Measurements from ENCODE around the gene C1QTNF5.

DNA sequence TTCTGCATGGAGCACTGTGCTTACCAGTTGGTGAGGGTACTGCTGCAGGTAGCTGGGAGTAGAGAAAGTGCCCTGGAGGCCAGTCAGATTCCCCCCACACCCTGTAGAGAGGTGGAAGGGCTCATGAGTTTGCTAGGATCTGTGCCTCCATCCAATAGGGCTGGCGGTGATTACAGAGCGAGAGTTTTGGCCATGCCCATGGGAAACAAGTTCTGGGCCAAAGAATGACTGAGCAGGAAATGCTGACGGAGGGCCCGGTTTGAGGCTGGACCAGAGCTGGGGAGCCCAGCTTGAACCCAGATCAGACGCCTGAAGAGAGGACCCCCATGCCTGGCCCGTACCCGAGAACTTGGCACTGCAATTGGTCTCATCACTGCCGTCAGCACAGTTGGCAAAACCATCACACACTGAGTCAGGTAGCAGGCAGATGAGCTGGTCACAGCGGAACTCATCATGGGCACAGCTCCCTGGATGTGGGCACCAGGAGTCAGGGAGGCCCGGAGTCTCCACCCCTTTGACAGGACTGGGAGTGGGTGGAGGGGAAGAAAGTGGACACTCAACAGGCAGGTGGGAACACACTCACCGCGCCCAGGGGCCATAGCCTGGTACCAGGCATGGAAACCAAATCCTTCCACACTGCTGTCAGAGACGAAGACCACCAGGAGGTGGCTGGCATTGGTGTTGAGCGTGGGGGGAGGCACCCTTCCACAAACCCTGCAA is 3.8 kb upstream of the C1QTNF5 start:
- TF ChIP-seq ZEB2 (tag by site-specific recombination; IDR thresholded peaks at IDR 0.05) (no peak), ZNF324 (tag by site-specific recombination; IDR thresholded peaks at IDR 0.05) (no peak), ZBTB8A (tag by site-specific recombination; IDR thresholded peaks at IDR 0.05) (no peak), ZNF558 (tag by site-specific recombination; IDR thresholded peaks at IDR 0.05) (no peak), ZNF132 (tag by site-specific recombination; IDR thresholded peaks at IDR 0.05; ENCODE audit: borderline replicate concordance) (no peak), ZNF391 (tag by site-specific recombination; IDR thresholded peaks at IDR 0.05; ENCODE audit: borderline replicate concordance, low read depth) (no peak), ZNF184 (tag by site-specific recombination; IDR thresholded peaks at IDR 0.05) (no peak), ZBTB1 (tag by site-specific recombination; IDR thresholded peaks at IDR 0.05) (no peak)
- TF ChIP-seq, protein P1, sequence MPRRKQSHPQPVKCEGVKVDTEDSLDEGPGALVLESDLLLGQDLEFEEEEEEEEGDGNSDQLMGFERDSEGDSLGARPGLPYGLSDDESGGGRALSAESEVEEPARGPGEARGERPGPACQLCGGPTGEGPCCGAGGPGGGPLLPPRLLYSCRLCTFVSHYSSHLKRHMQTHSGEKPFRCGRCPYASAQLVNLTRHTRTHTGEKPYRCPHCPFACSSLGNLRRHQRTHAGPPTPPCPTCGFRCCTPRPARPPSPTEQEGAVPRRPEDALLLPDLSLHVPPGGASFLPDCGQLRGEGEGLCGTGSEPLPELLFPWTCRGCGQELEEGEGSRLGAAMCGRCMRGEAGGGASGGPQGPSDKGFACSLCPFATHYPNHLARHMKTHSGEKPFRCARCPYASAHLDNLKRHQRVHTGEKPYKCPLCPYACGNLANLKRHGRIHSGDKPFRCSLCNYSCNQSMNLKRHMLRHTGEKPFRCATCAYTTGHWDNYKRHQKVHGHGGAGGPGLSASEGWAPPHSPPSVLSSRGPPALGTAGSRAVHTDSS (tag by site-specific recombination; IDR thresholded peaks at IDR 0.05) = no peak
- TF ChIP-seq, protein P2, sequence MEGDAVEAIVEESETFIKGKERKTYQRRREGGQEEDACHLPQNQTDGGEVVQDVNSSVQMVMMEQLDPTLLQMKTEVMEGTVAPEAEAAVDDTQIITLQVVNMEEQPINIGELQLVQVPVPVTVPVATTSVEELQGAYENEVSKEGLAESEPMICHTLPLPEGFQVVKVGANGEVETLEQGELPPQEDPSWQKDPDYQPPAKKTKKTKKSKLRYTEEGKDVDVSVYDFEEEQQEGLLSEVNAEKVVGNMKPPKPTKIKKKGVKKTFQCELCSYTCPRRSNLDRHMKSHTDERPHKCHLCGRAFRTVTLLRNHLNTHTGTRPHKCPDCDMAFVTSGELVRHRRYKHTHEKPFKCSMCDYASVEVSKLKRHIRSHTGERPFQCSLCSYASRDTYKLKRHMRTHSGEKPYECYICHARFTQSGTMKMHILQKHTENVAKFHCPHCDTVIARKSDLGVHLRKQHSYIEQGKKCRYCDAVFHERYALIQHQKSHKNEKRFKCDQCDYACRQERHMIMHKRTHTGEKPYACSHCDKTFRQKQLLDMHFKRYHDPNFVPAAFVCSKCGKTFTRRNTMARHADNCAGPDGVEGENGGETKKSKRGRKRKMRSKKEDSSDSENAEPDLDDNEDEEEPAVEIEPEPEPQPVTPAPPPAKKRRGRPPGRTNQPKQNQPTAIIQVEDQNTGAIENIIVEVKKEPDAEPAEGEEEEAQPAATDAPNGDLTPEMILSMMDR (tag by site-specific recombination; IDR thresholded peaks at IDR 0.05) = no peak
- TF ChIP-seq, protein P3, sequence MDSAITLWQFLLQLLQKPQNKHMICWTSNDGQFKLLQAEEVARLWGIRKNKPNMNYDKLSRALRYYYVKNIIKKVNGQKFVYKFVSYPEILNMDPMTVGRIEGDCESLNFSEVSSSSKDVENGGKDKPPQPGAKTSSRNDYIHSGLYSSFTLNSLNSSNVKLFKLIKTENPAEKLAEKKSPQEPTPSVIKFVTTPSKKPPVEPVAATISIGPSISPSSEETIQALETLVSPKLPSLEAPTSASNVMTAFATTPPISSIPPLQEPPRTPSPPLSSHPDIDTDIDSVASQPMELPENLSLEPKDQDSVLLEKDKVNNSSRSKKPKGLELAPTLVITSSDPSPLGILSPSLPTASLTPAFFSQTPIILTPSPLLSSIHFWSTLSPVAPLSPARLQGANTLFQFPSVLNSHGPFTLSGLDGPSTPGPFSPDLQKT (IDR thresholded peaks at IDR 0.05; ENCODE audit: borderline replicate concordance, low read depth, low read length) = no peak
